Peyer's patch (tissue), 4 donors: ENCODE measurements around the gene BMPR1B. TPM values are rescaled to one million over a fixed set of nuclear protein-coding genes. Genes with fewer than 3 reads are reported as not detected.

Experiments used
- DNase-seq, 3 donors: peaks; one replicate each; pipeline ENCODE4 v3.0.0-alpha.2; 2017 to 2019
- H3K27ac ChIP-seq, 4 donors: fragments of 200-600 bp; sonication (generic); one replicate each; pipeline ENCODE4 v1.5.1; 2016 to 2019
- H3K27me3 ChIP-seq, 2 donors: fragments of 200-600 bp; sonication (generic); one replicate each; pipeline ENCODE4 v1.5.1; 2019
- H3K36me3 ChIP-seq, 3 donors: fragments of 200-600 bp; sonication (generic); one replicate each; pipeline ENCODE4 v1.5.1; 2016 to 2019
- H3K4me1 ChIP-seq, 4 donors: fragments of 200-600 bp; sonication (generic); one replicate each; pipeline ENCODE4 v1.5.1; 2016 to 2019
- H3K4me3 ChIP-seq, 4 donors: fragments of 200-600 bp; sonication (generic); 1 replicate in 3 of 4; 2 replicates in 1 of 4; pipeline ENCODE4 v1.5.1; 2016 to 2019; ENCODE audit warnings: mild to moderate bottlenecking in 1 of 4
- H3K9me3 ChIP-seq, 4 donors: fragments of 200-600 bp; sonication (generic); one replicate each; pipeline ENCODE4 v1.5.1; 2016 to 2019; ENCODE audit warnings: mild to moderate bottlenecking in 1 of 4
- POLR2A ChIP-seq, 2 donors: fragments of 450-650 bp; IDR thresholded peaks; one replicate each; pipeline ENCODE4 v1.5.1; 2017; ENCODE audit warnings: antibody characterized with exemption in 2 of 2, mild to moderate bottlenecking in 2 of 2, moderate library complexity in 2 of 2
- total RNA-seq, 4 donors: library from RNA; depleted of rRNA; stranded (reverse); fragments of >200 nt; gene quantifications; one replicate each; pipeline ENCODE4 v1.1.0, GENCODE V29; 2016
- TF ChIP-seq, protein P1 (sequence below), 6 experiments: fragments of 450-650 bp in 4 of 6; fragments of 200-600 bp in 2 of 6; sonication (generic) in 1 of 6; IDR thresholded peaks; one replicate each; pipeline ENCODE4 v1.5.1; 2017 to 2019; ENCODE audit warnings: antibody characterized with exemption in 6 of 6, mild to moderate bottlenecking in 3 of 6, moderate library complexity in 1 of 6

Gene BMPR1B
- total RNA-seq, 4 donors from 2014 or later: not detected

DNA sequence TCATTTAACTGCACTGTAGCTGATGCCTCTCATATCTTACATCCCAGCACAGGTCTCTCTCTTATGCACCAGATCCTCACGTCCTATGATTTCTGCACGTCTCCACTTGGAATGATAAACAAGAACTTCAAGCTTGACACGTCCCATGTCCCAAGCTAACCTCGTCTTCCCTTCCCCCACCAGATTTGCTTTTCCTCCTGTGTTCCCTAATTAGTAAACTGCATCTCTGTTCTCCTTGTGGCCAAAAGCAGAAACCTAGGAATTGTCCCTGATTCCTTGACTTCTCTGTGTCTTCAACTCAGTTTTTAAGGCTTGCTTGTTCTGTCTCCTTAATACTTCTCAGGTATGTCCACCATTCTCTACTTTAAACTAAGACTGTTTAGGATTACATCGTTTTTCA, 171.9 kb downstream of the BMPR1B start:
- no peak for DNase-seq
- Histone ChIP-seq H3K9me3 (no peaks in the 10 kb centered on the region), H3K4me3 (no peak overlapping the region), H3K4me1 (no peaks in the 10 kb centered on the region), H3K36me3 (no peaks in the 10 kb centered on the region), H3K27ac (no peak overlapping the region), H3K27me3 (no peaks in the 10 kb centered on the region)
- TF ChIP-seq, protein P1, sequence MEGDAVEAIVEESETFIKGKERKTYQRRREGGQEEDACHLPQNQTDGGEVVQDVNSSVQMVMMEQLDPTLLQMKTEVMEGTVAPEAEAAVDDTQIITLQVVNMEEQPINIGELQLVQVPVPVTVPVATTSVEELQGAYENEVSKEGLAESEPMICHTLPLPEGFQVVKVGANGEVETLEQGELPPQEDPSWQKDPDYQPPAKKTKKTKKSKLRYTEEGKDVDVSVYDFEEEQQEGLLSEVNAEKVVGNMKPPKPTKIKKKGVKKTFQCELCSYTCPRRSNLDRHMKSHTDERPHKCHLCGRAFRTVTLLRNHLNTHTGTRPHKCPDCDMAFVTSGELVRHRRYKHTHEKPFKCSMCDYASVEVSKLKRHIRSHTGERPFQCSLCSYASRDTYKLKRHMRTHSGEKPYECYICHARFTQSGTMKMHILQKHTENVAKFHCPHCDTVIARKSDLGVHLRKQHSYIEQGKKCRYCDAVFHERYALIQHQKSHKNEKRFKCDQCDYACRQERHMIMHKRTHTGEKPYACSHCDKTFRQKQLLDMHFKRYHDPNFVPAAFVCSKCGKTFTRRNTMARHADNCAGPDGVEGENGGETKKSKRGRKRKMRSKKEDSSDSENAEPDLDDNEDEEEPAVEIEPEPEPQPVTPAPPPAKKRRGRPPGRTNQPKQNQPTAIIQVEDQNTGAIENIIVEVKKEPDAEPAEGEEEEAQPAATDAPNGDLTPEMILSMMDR (IDR thresholded peaks at IDR 0.05): no peak
- TF ChIP-seq POLR2A (IDR thresholded peaks at IDR 0.05): no peak

DNA sequence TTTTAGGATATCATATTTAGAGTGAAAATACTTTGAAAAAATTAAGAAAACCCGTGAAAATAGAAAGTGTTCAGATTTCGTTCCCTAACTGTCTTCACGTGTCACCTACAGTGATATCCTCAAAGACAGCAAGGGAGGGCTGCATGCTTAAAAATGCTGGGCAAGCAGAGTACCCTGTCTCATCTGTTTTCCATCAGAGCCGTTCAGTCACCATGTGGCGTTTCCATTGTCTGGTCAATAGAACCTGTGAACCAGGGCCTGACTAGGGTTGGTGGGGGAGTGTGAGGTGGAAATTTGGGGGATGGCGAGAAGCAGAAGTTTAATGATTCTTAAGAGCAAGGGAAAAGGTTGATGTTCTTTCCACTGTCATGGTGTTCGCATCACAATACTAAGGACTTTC, 173.9 kb downstream of the BMPR1B start:
- Histone ChIP-seq H3K27ac (no peak overlapping the region), H3K36me3 (no peaks in the 10 kb centered on the region), H3K4me1 (no peaks in the 10 kb centered on the region), H3K9me3 (no peaks in the 10 kb centered on the region), H3K4me3 (no peak overlapping the region), H3K27me3 (no peaks in the 10 kb centered on the region)
- no peak for TF ChIP-seq POLR2A (IDR thresholded peaks at IDR 0.05)
- TF ChIP-seq, protein P1 (IDR thresholded peaks at IDR 0.05): no peak
- no peak for DNase-seq

DNA sequence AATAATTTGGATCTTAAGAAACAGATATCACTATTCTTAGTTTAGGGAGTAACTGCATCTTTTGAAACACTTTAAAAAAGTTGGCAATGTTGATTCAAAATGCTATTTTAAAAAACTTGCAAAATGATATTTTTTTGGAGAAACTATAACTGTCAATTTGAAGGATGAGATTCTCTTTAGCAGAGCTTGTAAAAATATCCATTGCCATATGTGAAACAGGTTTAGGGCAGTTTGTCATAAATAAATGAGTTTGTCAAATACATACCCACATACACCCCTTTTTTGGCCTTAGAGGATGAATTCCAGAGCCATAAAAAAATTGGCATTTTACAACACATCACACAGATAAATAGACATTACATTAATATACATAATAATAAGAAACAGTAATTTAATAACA, 174.6 kb downstream of the BMPR1B start:
- TF ChIP-seq, protein P1 (IDR thresholded peaks at IDR 0.05): no peak
- no peak for TF ChIP-seq POLR2A (IDR thresholded peaks at IDR 0.05)
- no peaks in the 10 kb centered on the region for H3K4me1 ChIP-seq
- H3K4me3 ChIP-seq: no peak overlapping the region
- no peaks in the 10 kb centered on the region for H3K36me3 ChIP-seq
- no peaks in the 10 kb centered on the region for H3K27me3 ChIP-seq
- DNase-seq: no peak
- no peak overlapping the region for H3K27ac ChIP-seq
- no peaks in the 10 kb centered on the region for H3K9me3 ChIP-seq

DNA sequence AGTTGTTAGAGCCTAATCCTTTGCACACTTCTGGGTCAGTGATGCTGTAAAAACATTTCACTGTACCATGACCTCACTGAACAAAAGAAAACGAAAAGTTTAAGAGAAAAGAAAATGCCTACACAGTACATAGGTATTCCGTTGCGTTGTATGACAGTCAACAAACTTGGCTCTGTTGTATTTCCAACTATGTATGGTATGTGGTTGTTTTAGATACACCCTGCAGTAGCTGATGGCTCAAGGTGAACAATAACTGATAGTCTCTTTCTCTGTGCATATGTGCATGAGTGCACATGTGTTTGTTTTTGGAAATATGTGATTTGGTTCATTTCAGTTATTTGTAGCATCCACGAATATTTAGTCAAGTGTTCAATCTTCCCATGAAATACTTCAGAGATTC, 176.0 kb downstream of the BMPR1B start:
- Histone ChIP-seq H3K4me1 (no peaks in the 10 kb centered on the region), H3K36me3 (no peaks in the 10 kb centered on the region), H3K27me3 (no peaks in the 10 kb centered on the region), H3K27ac (no peak overlapping the region), H3K9me3 (no peaks in the 10 kb centered on the region), H3K4me3 (no peak overlapping the region)
- TF ChIP-seq, protein P1 (IDR thresholded peaks at IDR 0.05): no peak
- no peak for TF ChIP-seq POLR2A (IDR thresholded peaks at IDR 0.05)
- no peak for DNase-seq

DNA sequence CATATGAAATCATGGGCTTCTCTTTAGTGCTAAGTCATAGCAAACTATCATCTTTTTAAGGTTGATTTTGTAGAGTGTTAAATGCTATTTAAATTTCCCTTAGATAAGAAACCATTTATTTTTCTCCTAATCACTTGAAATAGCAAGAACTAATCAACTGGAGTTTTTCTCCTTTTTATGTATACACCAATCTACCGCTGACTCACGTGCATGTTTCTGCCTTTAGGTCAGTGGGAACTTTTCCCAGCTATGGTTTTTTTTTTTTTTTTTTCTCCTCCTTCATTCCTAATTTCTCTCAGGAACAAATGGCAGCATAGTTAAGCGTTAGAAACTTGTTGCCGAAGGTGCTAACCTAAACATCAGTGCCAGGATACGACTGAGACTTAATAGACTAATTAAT, 176.4 kb downstream of the BMPR1B start:
- Histone ChIP-seq H3K36me3 (no peaks in the 10 kb centered on the region), H3K4me1 (no peaks in the 10 kb centered on the region), H3K4me3 (no peak overlapping the region), H3K27me3 (no peaks in the 10 kb centered on the region), H3K9me3 (no peaks in the 10 kb centered on the region), H3K27ac (no peak overlapping the region)
- TF ChIP-seq POLR2A (IDR thresholded peaks at IDR 0.05): no peak
- TF ChIP-seq, protein P1 (IDR thresholded peaks at IDR 0.05): no peak
- DNase-seq: no peak

DNA sequence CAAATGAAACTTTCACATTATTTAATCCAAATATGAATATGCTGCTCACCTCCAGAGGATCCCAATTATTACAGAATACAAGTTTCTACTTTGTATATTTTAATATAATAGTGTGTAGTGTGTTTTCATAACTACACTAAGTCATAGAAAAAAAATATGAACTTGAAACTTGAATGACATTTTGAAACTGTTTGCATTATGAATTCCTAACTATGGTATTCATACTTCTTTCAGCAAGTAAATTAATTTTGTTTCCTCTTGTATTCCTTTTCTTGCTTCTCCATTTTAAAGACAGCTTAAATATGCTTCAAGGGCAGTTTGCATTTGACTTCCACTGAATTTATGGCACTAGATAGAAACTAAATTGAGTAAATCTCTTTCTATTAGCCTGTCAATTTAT, 177.1 kb downstream of the BMPR1B start:
- Histone ChIP-seq H3K36me3 (no peaks in the 10 kb centered on the region), H3K4me3 (no peak overlapping the region), H3K27me3 (no peaks in the 10 kb centered on the region), H3K27ac (no peak overlapping the region), H3K4me1 (no peaks in the 10 kb centered on the region), H3K9me3 (no peaks in the 10 kb centered on the region)
- TF ChIP-seq POLR2A (IDR thresholded peaks at IDR 0.05): no peak
- TF ChIP-seq, protein P1 (IDR thresholded peaks at IDR 0.05): no peak
- no peak for DNase-seq
